HG02571 (cell line): ENCODE data around the gene GNB5.
"Not testable (repeated sequence)": the region's sequence is repeated elsewhere in the genome, so short reads cannot be mapped to it uniquely, and the experiment has no call there.

Experiments
- ATAC-seq: cut with Tn5 transposase; IDR thresholded peaks from one replicate; pipeline ENCODE4 v1.9.1; 2021; ENCODE audit warnings: mild to moderate bottlenecking, moderate library complexity; ENCODE audit not compliant: unreplicated experiment

Gene GNB5

GRCh38 chr15:52171807-52172206, 19.4 kb downstream of the GNB5 start:
- ATAC-seq: no peak

GRCh38 chr15:52171386-52171785, 19.8 kb downstream of the GNB5 start:
- ATAC-seq: no peak

GRCh38 chr15:52170199-52170598, 21.0 kb downstream of the GNB5 start:
- not testable (repeated sequence) for ATAC-seq

GRCh38 chr15:52165494-52166131, 25.6 kb downstream of the GNB5 start:
- not testable (repeated sequence) for ATAC-seq

- ATAC-seq: no peak
Observed at GRCh38 chr15:52164631-52165265, 26.4 kb downstream of the GNB5 start.

GRCh38 chr15:52163321-52164190, 27.6 kb downstream of the GNB5 start:
- ATAC-seq: no peak

- no peak for ATAC-seq
Observed at GRCh38 chr15:52162876-52163275, 28.3 kb downstream of the GNB5 start.

GRCh38 chr15:52162260-52162659, 28.9 kb downstream of the GNB5 start:
- no peak for ATAC-seq

- no peak for ATAC-seq
Observed at GRCh38 chr15:52161406-52161966, 29.7 kb downstream of the GNB5 start.

- no peak for ATAC-seq
Observed at GRCh38 chr15:52159645-52160044, 31.5 kb downstream of the GNB5 start.

- ATAC-seq: no peak
Observed at GRCh38 chr15:52158084-52158765, 33.0 kb downstream of the GNB5 start.

GRCh38 chr15:52155878-52156277, 35.3 kb downstream of the GNB5 start:
- ATAC-seq: no peak

GRCh38 chr15:52154896-52155865, 36.0 kb downstream of the GNB5 start:
- ATAC-seq: no peak

- no peak for ATAC-seq
Observed at GRCh38 chr15:52153900-52154895, 37.0 kb downstream of the GNB5 start.

- ATAC-seq: no peak
Observed at GRCh38 chr15:52151353-52151752, 39.8 kb downstream of the GNB5 start.

GRCh38 chr15:52150871-52151270, 40.3 kb downstream of the GNB5 start:
- ATAC-seq: no peak

GRCh38 chr15:52150043-52150825, 41.0 kb downstream of the GNB5 start:
- ATAC-seq: no peak

- no peak for ATAC-seq
Observed at GRCh38 chr15:52148403-52148802, 42.8 kb downstream of the GNB5 start.
